Fibroblast of lung (primary cell): ENCODE data around the gene ALPK3. TPM values are rescaled to one million over a fixed set of nuclear protein-coding genes. Genes with fewer than 3 reads are reported as not detected.

ENCODE experiments used
- DNase-seq, 2 donors: peaks; one replicate each; pipeline versions ENCODE4 v3.0.0 to v3.0.0-alpha.2; 2010; ENCODE audit warnings: low read depth in 2 of 2
- H2AFZ ChIP-seq: 2 replicates; pipeline ENCODE4 v1.5.1; 2012; ENCODE audit warnings: low read length, control low read depth, inconsistent platforms
- H3K27ac ChIP-seq: 2 replicates; pipeline ENCODE4 v1.5.1; 2011; ENCODE audit warnings: low read length, control low read depth; ENCODE audit not compliant: insufficient read depth
- H3K27me3 ChIP-seq: 2 replicates; pipeline ENCODE4 v1.5.1; 2011; ENCODE audit warnings: mild to moderate bottlenecking, low read length; ENCODE audit not compliant: control insufficient read depth, insufficient read depth
- H3K36me3 ChIP-seq: 2 replicates; pipeline ENCODE4 v1.5.1; 2011; ENCODE audit warnings: low read length; ENCODE audit not compliant: control insufficient read depth, insufficient read depth
- H3K4me1 ChIP-seq: 2 replicates; pipeline ENCODE4 v1.5.1; 2011; ENCODE audit warnings: low read length; ENCODE audit not compliant: control insufficient read depth, insufficient read depth; ENCODE audit errors: extremely low read depth
- H3K4me2 ChIP-seq: 2 replicates; pipeline ENCODE4 v1.5.1; 2011; ENCODE audit warnings: low read length, control low read depth; ENCODE audit not compliant: insufficient read depth; ENCODE audit errors: extremely low read depth
- H3K4me3 ChIP-seq, 4 experiments: fragments of 200-600 bp in 1 of 4; sonication (generic) in 1 of 4; replicated peaks in 1 of 4; 2 replicates each; pipeline ENCODE4 v1.5.1; 2011 to 2016; ENCODE audit warnings: low read length in 4 of 4, low read depth in 3 of 4, mild to moderate bottlenecking in 3 of 4, control low read depth in 2 of 4, inconsistent platforms in 1 of 4, mixed read lengths in 1 of 4; ENCODE audit not compliant: insufficient read depth in 1 of 4; ENCODE audit errors: control extremely low read depth in 1 of 4
- H3K79me2 ChIP-seq: 2 replicates; pipeline ENCODE4 v1.5.1; 2012; ENCODE audit warnings: mild to moderate bottlenecking, low read length, inconsistent platforms; ENCODE audit not compliant: control insufficient read depth, insufficient read depth
- H3K9ac ChIP-seq: 2 replicates; pipeline ENCODE4 v1.5.1; 2011; ENCODE audit warnings: mild to moderate bottlenecking, low read length, control low read depth; ENCODE audit not compliant: insufficient read depth
- H3K9me3 ChIP-seq: 2 replicates; pipeline ENCODE4 v1.5.1; 2012; ENCODE audit warnings: low read depth, low read length; ENCODE audit not compliant: control insufficient read depth, insufficient read depth
- H4K20me1 ChIP-seq: 2 replicates; pipeline ENCODE4 v1.5.1; 2011; ENCODE audit warnings: low read length; ENCODE audit not compliant: control insufficient read depth, insufficient read depth; ENCODE audit errors: extremely low read depth
- CTCF ChIP-seq, 2 donors: IDR thresholded peaks in 1 of 2; conservative IDR thresholded peaks in 1 of 2; 1 replicate in 1 of 2; 2 replicates in 1 of 2; pipeline ENCODE4 v1.5.1; 2011 to 2012; ENCODE audit warnings: low read length in 2 of 2, control low read depth in 1 of 2, inconsistent platforms in 1 of 2, low read depth in 1 of 2, mild to moderate bottlenecking in 1 of 2
- EZH2 ChIP-seq: IDR thresholded peaks from 2 replicates; pipeline ENCODE4 v1.5.1; 2012; ENCODE audit warnings: low read length, control low read depth, mild to moderate bottlenecking; ENCODE audit errors: missing control alignments
- polyA plus RNA-seq, 2 donors: library from polyadenylated mRNA; depleted of rRNA in 1 of 2; stranded (reverse) in 1 of 2; unstranded in 1 of 2; fragments of >200 nt; gene quantifications; 2 replicates each; pipeline ENCODE4 v1.2.1, GENCODE V29; 2011 to 2012; ENCODE audit warnings: missing spikeins in 1 of 2
- total RNA-seq: library from RNA; depleted of rRNA; stranded (reverse); fragments of >200 nt; gene quantifications from 2 replicates; pipeline ENCODE4 v1.2.1, GENCODE V29; 2014

The ALPK3 gene
- total and polyA plus RNA-seq, 2 donors (not counting 1 experiment from before 2014, with no cell fraction given) = 0.03 to 0.50 TPM

GRCh38 chr15:84812842-84813241 is 4.3 kb upstream of the ALPK3 start:
- Histone ChIP-seq H3K9ac (no peak overlapping the region), H3K27me3 (peaks cover 3% of the 10 kb centered on the region), H3K27ac (no peak overlapping the region), H2AFZ (no peak overlapping the region), H3K4me1 (no peaks in the 10 kb centered on the region), H3K4me3 (no peak overlapping the region), H4K20me1 (no peaks in the 10 kb centered on the region), H3K79me2 (no peaks in the 10 kb centered on the region), H3K4me2 (no peak overlapping the region), H3K9me3 (no peaks in the 10 kb centered on the region), H3K36me3 (no peaks in the 10 kb centered on the region)
- no peak for DNase-seq
- TF ChIP-seq EZH2 = no peak
- TF ChIP-seq CTCF (conservative IDR thresholded peaks at IDR 0.05 in 1 of 2, IDR thresholded peaks at IDR 0.05 in 1 of 2; ENCODE audit: low read depth in 1 of 2, low read length in 2 of 2) = no peak

- Histone ChIP-seq H3K79me2 (no peaks in the 10 kb centered on the region), H3K4me2 (no peak overlapping the region), H3K9me3 (no peaks in the 10 kb centered on the region), H2AFZ (no peak overlapping the region), H3K27me3 (peaks cover 3% of the 10 kb centered on the region), H3K27ac (no peak overlapping the region), H3K36me3 (no peaks in the 10 kb centered on the region), H3K4me1 (no peaks in the 10 kb centered on the region), H3K4me3 (no peak overlapping the region), H4K20me1 (no peaks in the 10 kb centered on the region), H3K9ac (no peak overlapping the region)
- DNase-seq = no peak
- TF ChIP-seq EZH2 (no peak), CTCF (conservative IDR thresholded peaks at IDR 0.05 in 1 of 2, IDR thresholded peaks at IDR 0.05 in 1 of 2; ENCODE audit: low read depth in 1 of 2, low read length in 2 of 2) (no peak)
Observed at GRCh38 chr15:84813435-84813834, 3.7 kb upstream of the ALPK3 start.

DNA sequence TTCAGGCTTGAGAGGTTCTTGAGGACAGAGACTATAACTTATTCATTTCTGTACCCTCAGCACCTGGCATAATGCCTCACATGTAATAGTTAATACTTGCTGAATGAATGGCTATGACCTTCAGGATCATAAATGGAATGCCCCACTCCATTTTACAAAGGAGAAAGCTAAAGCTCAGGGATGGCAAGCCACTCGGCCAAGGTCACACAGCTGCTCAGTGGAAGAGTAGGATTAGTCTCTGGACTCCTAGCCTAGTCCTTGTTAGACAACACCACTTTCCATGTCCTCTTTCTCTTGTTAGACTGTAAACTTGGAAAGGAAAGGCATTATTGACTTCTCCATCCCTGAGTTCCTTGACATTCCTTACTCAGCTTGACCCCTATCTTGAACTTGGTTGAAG is 3.2 kb upstream of the ALPK3 start:
- Histone ChIP-seq H3K4me2 (no peak overlapping the region), H3K4me1 (no peaks in the 10 kb centered on the region), H2AFZ (no peak overlapping the region), H3K9ac (no peak overlapping the region), H3K27me3 (peaks cover 3% of the 10 kb centered on the region), H3K4me3 (no peak overlapping the region), H3K9me3 (no peaks in the 10 kb centered on the region), H3K27ac (no peak overlapping the region), H4K20me1 (no peaks in the 10 kb centered on the region), H3K79me2 (no peaks in the 10 kb centered on the region), H3K36me3 (no peaks in the 10 kb centered on the region)
- DNase-seq = no peak
- no peak for TF ChIP-seq CTCF (conservative IDR thresholded peaks at IDR 0.05 in 1 of 2, IDR thresholded peaks at IDR 0.05 in 1 of 2; ENCODE audit: low read depth in 1 of 2, low read length in 2 of 2)
- no peak for TF ChIP-seq EZH2
